Spinal cord (tissue), 10 donors: ENCODE results near the gene ADGRF5. TPM values are rescaled to one million over a fixed set of nuclear protein-coding genes. Genes with fewer than 3 reads are reported as not detected.
A peak's percentile ranks its signal among the peaks of the same experiment; 100 is the strongest.
"Not testable (repeated sequence)": the region's sequence is repeated elsewhere in the genome, so short reads cannot be mapped to it uniquely, and the experiment has no call there.

Experiments used
- DNase-seq, 6 donors: peaks; one replicate each; pipeline versions ENCODE4 v3.0.0 to v3.0.0-alpha.2; 2013 to 2015; ENCODE audit warnings: low spot score in 6 of 6, low read depth in 4 of 6
- H3K27ac ChIP-seq: one replicate; pipeline ENCODE4 v1.5.1; 2013; ENCODE audit warnings: low read depth, low read length, control low read depth
- H3K27me3 ChIP-seq: one replicate; pipeline ENCODE4 v1.6.1; 2013; ENCODE audit warnings: low read length; ENCODE audit not compliant: control insufficient read depth, insufficient read depth
- H3K36me3 ChIP-seq: one replicate; pipeline ENCODE4 v1.6.1; 2013; ENCODE audit warnings: low read length; ENCODE audit not compliant: control insufficient read depth, insufficient read depth
- H3K4me1 ChIP-seq: one replicate; pipeline ENCODE4 v1.6.1; 2013; ENCODE audit warnings: low read length; ENCODE audit not compliant: control insufficient read depth, insufficient read depth
- H3K4me3 ChIP-seq: one replicate; pipeline ENCODE4 v1.5.1; 2013; ENCODE audit warnings: low read depth, low read length, control low read depth
- H3K9me3 ChIP-seq: one replicate; pipeline ENCODE4 v1.6.1; 2013; ENCODE audit warnings: low read length; ENCODE audit not compliant: control insufficient read depth, insufficient read depth
- WGBS: methylation state at CpG from one replicate; pipeline ENCODE4 v1.1.5; 2013; ENCODE audit warnings: missing lambda C conversion rate; ENCODE audit not compliant: insufficient coverage; 5-methylcytosine and 5-hydroxymethylcytosine counted together
- polyA plus RNA-seq, 2 donors: library from polyadenylated mRNA; unstranded; fragments of 120-200 nt; gene quantifications; one replicate each; pipeline ENCODE4 v1.2.1, GENCODE V29; 2013; ENCODE audit not compliant: insufficient read length in 2 of 2
- total RNA-seq, 2 donors: library from RNA; depleted of rRNA in 1 of 2; stranded (reverse); fragments of 120-200 nt in 1 of 2; fragments of >200 nt in 1 of 2; gene quantifications; one replicate each; pipeline versions ENCODE4 v1.2.3 to v1.2.4, GENCODE V29; 2013 to 2014
- donor health status: healthy.

Gene ADGRF5
- total and polyA plus RNA-seq, 4 donors: 8.7 to 28.2 (median 13.6) TPM

DNA sequence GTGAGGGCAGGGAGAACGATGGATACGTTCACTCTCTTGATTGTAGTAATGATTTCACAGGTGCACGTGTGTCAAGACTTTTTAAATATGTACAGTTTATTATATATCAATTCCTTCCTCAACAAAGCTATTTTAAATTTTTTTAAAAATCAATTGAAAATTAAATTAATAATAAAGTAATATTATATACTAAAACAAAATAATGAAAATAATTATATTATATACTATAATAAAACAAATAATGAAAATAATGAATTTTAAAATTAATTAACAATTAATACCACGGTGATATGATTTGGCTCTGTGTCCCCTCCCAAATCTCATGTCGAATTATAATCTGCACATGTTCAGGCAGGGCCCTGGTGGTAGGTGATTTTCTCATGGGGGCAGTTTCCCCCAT, 42.7 kb downstream of the ADGRF5 start:
- Histone ChIP-seq H3K36me3 (no peaks in the 10 kb centered on the region), H3K4me3 (no peak overlapping the region), H3K27ac (no peak overlapping the region), H3K27me3 (no peaks in the 10 kb centered on the region), H3K9me3 (no peaks in the 10 kb centered on the region), H3K4me1 (peaks cover 3% of the 10 kb centered on the region)
- no CpG with 5 or more reads among the region's 5 CpGs for WGBS
- no peak for DNase-seq

GRCh38 chr6:46876126-46876525, 45.6 kb downstream of the ADGRF5 start:
- 42% methylated on average over 4 of the region's 4 CpGs for WGBS
- no peak overlapping the region for H3K27ac ChIP-seq

DNA sequence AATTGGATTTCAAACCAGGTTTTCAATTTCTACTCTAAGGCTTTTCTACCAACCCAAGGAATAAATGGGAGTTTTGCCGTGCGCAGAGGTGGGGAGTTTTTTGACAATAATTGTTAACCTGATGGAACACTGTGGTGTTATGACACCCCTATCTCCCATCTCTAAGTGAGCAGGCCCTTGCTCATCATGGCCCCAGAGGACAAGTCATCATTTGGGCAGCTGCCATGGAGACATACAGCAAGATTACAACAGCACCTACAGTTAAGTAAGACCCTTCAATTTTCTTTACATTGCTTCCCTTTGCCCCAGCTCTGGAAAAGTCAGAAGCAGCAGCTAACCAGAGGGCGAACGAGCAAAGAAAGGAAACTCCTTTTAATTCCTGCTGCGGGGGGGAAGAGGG, 54.3 kb downstream of the ADGRF5 start:
- H3K4me1 ChIP-seq: no peaks in the 10 kb centered on the region
- H3K36me3 ChIP-seq: no peaks in the 10 kb centered on the region
- 60% methylated on average over 3 of the region's 5 CpGs for WGBS
- no peaks in the 10 kb centered on the region for H3K27me3 ChIP-seq
- no peak for DNase-seq
- no peak overlapping the region for H3K4me3 ChIP-seq
- H3K27ac ChIP-seq: no peak overlapping the region
- H3K9me3 ChIP-seq: no peaks in the 10 kb centered on the region

More at GRCh38 chr6:46876126-46876525, 45.6 kb downstream of the ADGRF5 start:
- peak in 2 of 6 donors; percentile 29 to 56 for DNase-seq
- H3K4me3 ChIP-seq: no peak overlapping the region
- no peaks in the 10 kb centered on the region for H3K9me3 ChIP-seq
- H3K27me3 ChIP-seq: no peaks in the 10 kb centered on the region
- no peaks in the 10 kb centered on the region for H3K36me3 ChIP-seq
- H3K4me1 ChIP-seq: peaks cover 3% of the 10 kb centered on the region

GRCh38 chr6:46865221-46865620, 56.5 kb downstream of the ADGRF5 start:
- no peaks in the 10 kb centered on the region for H3K9me3 ChIP-seq
- no peak overlapping the region for H3K27ac ChIP-seq
- DNase-seq: no peak
- H3K36me3 ChIP-seq: no peaks in the 10 kb centered on the region
- H3K27me3 ChIP-seq: no peaks in the 10 kb centered on the region
- WGBS: no CpG with 5 or more reads among the region's 2 CpGs
- no peak overlapping the region for H3K4me3 ChIP-seq
- H3K4me1 ChIP-seq: no peaks in the 10 kb centered on the region

DNA sequence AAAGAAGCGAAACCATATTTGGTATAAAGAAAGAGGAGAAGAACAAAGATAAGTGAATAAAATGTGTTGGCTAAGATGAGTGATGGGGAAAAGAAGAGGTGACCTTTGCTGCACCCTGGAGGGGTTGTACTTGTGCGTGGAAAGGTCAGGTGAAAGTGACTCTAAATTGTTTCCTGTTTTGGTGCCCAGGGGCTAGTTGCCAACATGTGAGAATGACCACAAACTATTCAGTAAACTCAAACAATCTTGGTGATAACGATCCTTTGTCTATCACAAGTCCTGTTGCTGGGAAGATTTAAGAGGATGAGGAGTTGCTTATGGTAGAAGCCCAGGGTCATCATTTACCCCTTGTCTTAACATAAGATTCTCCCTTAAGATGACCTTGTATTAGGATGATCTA, 57.9 kb downstream of the ADGRF5 start:
- H3K4me3 ChIP-seq: no peak overlapping the region
- H3K27ac ChIP-seq: no peak overlapping the region
- H3K36me3 ChIP-seq: no peaks in the 10 kb centered on the region
- DNase-seq: no peak
- H3K9me3 ChIP-seq: no peaks in the 10 kb centered on the region
- WGBS: 78% methylated on average over 2 of the region's 3 CpGs
- no peaks in the 10 kb centered on the region for H3K4me1 ChIP-seq
- H3K27me3 ChIP-seq: no peaks in the 10 kb centered on the region

DNA sequence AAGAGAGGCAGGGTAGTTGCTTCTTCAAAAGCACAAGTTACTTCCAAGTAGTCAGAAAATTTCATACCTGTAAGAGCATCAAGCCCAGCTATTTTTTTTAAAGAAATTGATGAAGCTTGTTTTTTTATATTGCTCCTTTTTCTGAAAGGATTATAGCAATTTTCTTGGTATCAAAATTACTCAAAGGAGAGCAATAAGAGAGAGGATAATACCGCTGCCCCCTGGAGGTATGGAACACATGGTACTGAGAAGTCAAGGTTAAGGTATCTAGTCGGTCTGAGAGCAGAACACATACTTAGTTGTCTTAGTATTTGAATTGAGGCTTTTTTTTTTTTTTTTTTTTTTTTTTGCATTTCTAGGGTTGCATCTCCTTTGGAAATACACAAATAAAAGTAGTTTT, 59.4 kb downstream of the ADGRF5 start:
- Histone ChIP-seq H3K4me3 (no peak overlapping the region), H3K27me3 (no peaks in the 10 kb centered on the region), H3K4me1 (no peaks in the 10 kb centered on the region), H3K36me3 (no peaks in the 10 kb centered on the region), H3K9me3 (no peaks in the 10 kb centered on the region), H3K27ac (no peak overlapping the region)
- DNase-seq: no peak
- 60% methylated on average over 1 of the region's 2 CpGs for WGBS

GRCh38 chr6:46855966-46856365, 65.8 kb downstream of the ADGRF5 start:
- not testable (repeated sequence) for H3K4me3 ChIP-seq, H3K36me3 ChIP-seq, H3K4me1 ChIP-seq, H3K27ac ChIP-seq, H3K9me3 ChIP-seq, H3K27me3 ChIP-seq
- no CpG with 5 or more reads among the region's 1 CpG for WGBS
- peak in 1 of 6 donors; percentile 11 for DNase-seq

DNA sequence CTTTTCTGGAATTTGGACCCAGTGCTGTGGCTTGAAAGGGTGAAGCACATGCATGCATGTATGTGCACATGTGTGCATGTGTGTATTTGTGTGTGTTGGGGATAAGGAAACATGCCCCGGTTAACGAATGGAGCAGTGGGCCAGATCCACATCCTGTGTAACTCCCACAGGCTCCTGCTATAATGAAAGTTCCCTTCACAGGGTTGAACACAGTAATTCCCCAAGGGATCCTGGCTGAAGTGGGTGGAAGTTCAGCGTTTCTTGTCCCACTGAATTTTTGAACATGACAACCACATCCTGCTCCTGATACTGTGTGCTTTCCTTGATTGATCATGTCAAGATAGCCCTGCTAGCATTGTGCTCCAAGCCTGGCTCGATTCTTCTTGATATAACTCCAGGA, 70.2 kb downstream of the ADGRF5 start:
- not testable (repeated sequence) for H3K4me3 ChIP-seq, DNase-seq, H3K27me3 ChIP-seq, H3K4me1 ChIP-seq, H3K36me3 ChIP-seq, H3K9me3 ChIP-seq, H3K27ac ChIP-seq
- WGBS: 56% methylated on average over 1 of the region's 4 CpGs

DNA sequence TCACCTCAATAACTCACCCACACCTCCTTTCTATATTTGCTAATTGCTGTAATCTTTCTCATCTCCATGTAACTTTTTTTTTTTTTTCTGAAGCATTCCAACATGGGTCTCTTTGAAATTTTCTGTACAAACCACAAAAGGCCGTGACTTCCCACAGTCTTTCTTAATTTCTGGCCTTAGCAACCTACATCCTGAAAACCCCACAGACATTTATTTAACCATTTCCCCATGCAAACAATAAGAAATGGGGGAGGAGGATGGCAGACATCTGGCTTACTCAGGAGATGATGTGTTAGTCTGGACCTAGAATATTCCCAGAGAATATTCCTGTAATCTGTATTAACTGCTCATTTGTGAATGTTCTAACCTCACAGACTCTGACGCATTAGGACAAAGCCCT, 70.9 kb downstream of the ADGRF5 start:
- Histone ChIP-seq H3K4me3 (no peak overlapping the region), H3K27me3 (no peaks in the 10 kb centered on the region), H3K27ac (no peak overlapping the region), H3K36me3 (no peaks in the 10 kb centered on the region), H3K9me3 (no peaks in the 10 kb centered on the region), H3K4me1 (peaks cover 7% of the 10 kb centered on the region)
- no peak for DNase-seq
- no CpG with 5 or more reads among the region's 2 CpGs for WGBS

- Histone ChIP-seq H3K9me3 (no peaks in the 10 kb centered on the region), H3K27ac (no peak overlapping the region), H3K36me3 (no peaks in the 10 kb centered on the region), H3K4me1 (peaks cover 7% of the 10 kb centered on the region), H3K27me3 (no peaks in the 10 kb centered on the region), H3K4me3 (no peak overlapping the region)
- no peak for DNase-seq
- WGBS: 54% methylated on average over 2 of the region's 5 CpGs
Measured at GRCh38 chr6:46849361-46849690, 72.4 kb downstream of the ADGRF5 start.
